Gastrocnemius medialis (tissue), 4 donors: ENCODE measurements around the gene KAT8.

Source experiments
- POLR2A ChIP-seq, 2 donors: fragments of 450-650 bp; IDR thresholded peaks; one replicate each; pipeline ENCODE4 v1.6.1; 2017; ENCODE audit warnings: antibody characterized with exemption in 2 of 2, mild to moderate bottlenecking in 2 of 2, moderate library complexity in 2 of 2
- TF ChIP-seq, protein P1 (sequence below), 5 experiments: fragments of 450-650 bp in 3 of 5; fragments of 200-600 bp in 2 of 5; sonication (generic) in 2 of 5; IDR thresholded peaks in 4 of 5; conservative IDR thresholded peaks in 1 of 5; 1 replicate in 4 of 5; 2 replicates in 1 of 5; pipeline ENCODE4 v1.5.1; 2016 to 2019; ENCODE audit warnings: antibody characterized with exemption in 5 of 5, mild to moderate bottlenecking in 3 of 5, moderate library complexity in 3 of 5

DNA sequence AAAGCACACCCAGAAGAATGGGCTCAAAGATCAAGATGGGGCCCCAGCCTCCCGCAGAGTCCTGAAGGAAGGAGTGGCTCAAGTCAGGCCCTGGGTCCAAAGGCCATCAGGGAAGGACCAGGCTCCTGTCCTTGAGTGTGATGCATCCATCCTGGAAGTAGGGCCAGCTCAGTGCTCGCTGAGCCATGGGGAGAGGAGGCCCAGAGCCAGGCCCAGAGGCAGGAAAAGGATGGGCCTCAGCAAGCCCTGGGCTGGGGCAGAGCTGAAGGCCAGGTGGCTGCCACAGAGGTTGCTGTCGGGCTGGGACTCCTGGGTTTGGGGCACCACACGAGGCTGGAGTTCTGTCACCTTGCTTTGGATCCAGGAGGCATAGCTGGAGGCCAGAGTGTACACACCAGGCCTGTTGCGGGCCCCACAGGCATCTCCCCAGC, 14.4 kb downstream of the KAT8 start:
- TF ChIP-seq, protein P1, sequence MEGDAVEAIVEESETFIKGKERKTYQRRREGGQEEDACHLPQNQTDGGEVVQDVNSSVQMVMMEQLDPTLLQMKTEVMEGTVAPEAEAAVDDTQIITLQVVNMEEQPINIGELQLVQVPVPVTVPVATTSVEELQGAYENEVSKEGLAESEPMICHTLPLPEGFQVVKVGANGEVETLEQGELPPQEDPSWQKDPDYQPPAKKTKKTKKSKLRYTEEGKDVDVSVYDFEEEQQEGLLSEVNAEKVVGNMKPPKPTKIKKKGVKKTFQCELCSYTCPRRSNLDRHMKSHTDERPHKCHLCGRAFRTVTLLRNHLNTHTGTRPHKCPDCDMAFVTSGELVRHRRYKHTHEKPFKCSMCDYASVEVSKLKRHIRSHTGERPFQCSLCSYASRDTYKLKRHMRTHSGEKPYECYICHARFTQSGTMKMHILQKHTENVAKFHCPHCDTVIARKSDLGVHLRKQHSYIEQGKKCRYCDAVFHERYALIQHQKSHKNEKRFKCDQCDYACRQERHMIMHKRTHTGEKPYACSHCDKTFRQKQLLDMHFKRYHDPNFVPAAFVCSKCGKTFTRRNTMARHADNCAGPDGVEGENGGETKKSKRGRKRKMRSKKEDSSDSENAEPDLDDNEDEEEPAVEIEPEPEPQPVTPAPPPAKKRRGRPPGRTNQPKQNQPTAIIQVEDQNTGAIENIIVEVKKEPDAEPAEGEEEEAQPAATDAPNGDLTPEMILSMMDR (IDR thresholded peaks at IDR 0.05 in 4 of 5, conservative IDR thresholded peaks at IDR 0.05 in 1 of 5) = no peak
- no peak for TF ChIP-seq POLR2A (IDR thresholded peaks at IDR 0.05)
